Stimulated activated CD4-positive, alpha-beta T cell treated with anti-CD3 and anti-CD28 coated beads, Interleukin-2, amount 100 ng/mL, for 48 hours (primary cell): Measurements from ENCODE around the gene P3R3URF.
"Not testable (repeated sequence)": the region's sequence is repeated elsewhere in the genome, so short reads cannot be mapped to it uniquely, and the experiment has no call there.

Experiments
- DNase-seq, 2 donors: peaks; one replicate each; pipeline ENCODE4 v3.0.0-alpha.2; 2020

P3R3URF gene

GRCh38 chr1:46176211-46176865 lies at the start of gene P3R3URF:
Gene P3R3URF (minus strand): TSS chr1:46176488. CDS start chr1:46176471, 17 bp downstream.
- no peak for DNase-seq

GRCh38 chr1:46224966-46225365 lies 48.7 kb upstream of the P3R3URF start:
- no peak for DNase-seq

GRCh38 chr1:46223472-46223943 lies 47.2 kb upstream of the P3R3URF start:
- DNase-seq, result peak; percentile 49 to 54

GRCh38 chr1:46223055-46223454 lies 46.8 kb upstream of the P3R3URF start:
- not testable (repeated sequence) for DNase-seq

- DNase-seq, result no peak
These were observed 45.5 kb upstream of the P3R3URF start for GRCh38 chr1:46221749-46222148.

- no peak for DNase-seq
These were observed 44.5 kb upstream of the P3R3URF start for GRCh38 chr1:46220808-46221207.

GRCh38 chr1:46219551-46220520 lies 43.5 kb upstream of the P3R3URF start:
- DNase-seq, result no peak

GRCh38 chr1:46218443-46218842 lies 42.2 kb upstream of the P3R3URF start:
- DNase-seq, result no peak

GRCh38 chr1:46215504-46215903 lies 39.2 kb upstream of the P3R3URF start:
- no peak for DNase-seq

- no peak for DNase-seq
These were observed 34.8 kb upstream of the P3R3URF start for GRCh38 chr1:46211051-46211450.

- DNase-seq, result no peak
These were observed 34.3 kb upstream of the P3R3URF start for GRCh38 chr1:46210561-46210960.

GRCh38 chr1:46206399-46206798 lies 30.1 kb upstream of the P3R3URF start:
- DNase-seq, result no peak

- no peak for DNase-seq
These were observed 29.5 kb upstream of the P3R3URF start for GRCh38 chr1:46205791-46206190.

GRCh38 chr1:46205141-46205540 lies 28.9 kb upstream of the P3R3URF start:
- DNase-seq, result no peak

GRCh38 chr1:46204406-46204742 lies 28.1 kb upstream of the P3R3URF start:
- no peak for DNase-seq

- no peak for DNase-seq
These were observed 27.6 kb upstream of the P3R3URF start for GRCh38 chr1:46203738-46204405.

GRCh38 chr1:46199233-46199749 lies 23.0 kb upstream of the P3R3URF start:
- DNase-seq, result no peak

GRCh38 chr1:46197964-46198811 lies 21.9 kb upstream of the P3R3URF start, which contains the start of gene POMGNT1:
Gene POMGNT1 (minus strand): TSS chr1:46198434. CDS start chr1:46197821, 613 bp downstream.
- peak; percentile 66 to 68 for DNase-seq

- no peak for DNase-seq
These were observed 21.3 kb upstream of the P3R3URF start for GRCh38 chr1:46197560-46197963.

GRCh38 chr1:46196609-46197008 lies 20.3 kb upstream of the P3R3URF start:
- no peak for DNase-seq

GRCh38 chr1:46194641-46195193 lies 18.4 kb upstream of the P3R3URF start:
- DNase-seq, result no peak
